Mesodermal cell (in vitro differentiated cells): ENCODE results near the gene XPC.

ENCODE experiments used
- H3K27ac ChIP-seq: 2 replicates; pipeline ENCODE4 v1.7.0; 2013; ENCODE audit warnings: mild to moderate bottlenecking, low read depth, low read length, moderate library complexity; ENCODE audit not compliant: severe bottlenecking
- H3K36me3 ChIP-seq: 2 replicates; pipeline ENCODE4 v1.7.1; 2013; ENCODE audit warnings: mild to moderate bottlenecking, low read length, moderate library complexity; ENCODE audit not compliant: control insufficient read depth, insufficient read depth
- H3K4me1 ChIP-seq: one replicate; pipeline ENCODE4 v1.7.1; 2013; ENCODE audit warnings: mild to moderate bottlenecking, low read length; ENCODE audit not compliant: insufficient read depth, control insufficient read depth, poor library complexity, severe bottlenecking
- H3K4me3 ChIP-seq: 2 replicates; pipeline ENCODE4 v1.7.0; 2013; ENCODE audit warnings: low read length, control low read depth, mild to moderate bottlenecking; ENCODE audit not compliant: insufficient read depth, poor library complexity, severe bottlenecking; ENCODE audit errors: extremely low read depth
- H3K9me3 ChIP-seq: 2 replicates; pipeline ENCODE4 v1.7.1; 2013; ENCODE audit warnings: mild to moderate bottlenecking, low read length, moderate library complexity; ENCODE audit not compliant: control insufficient read depth
- WGBS, 2 experiments: methylation state at CpG; one replicate each; pipeline ENCODE4 v1.1.5; 2013; ENCODE audit warnings: missing lambda C conversion rate in 2 of 2; ENCODE audit not compliant: insufficient coverage in 2 of 2; 5-methylcytosine and 5-hydroxymethylcytosine counted together

The XPC gene

DNA sequence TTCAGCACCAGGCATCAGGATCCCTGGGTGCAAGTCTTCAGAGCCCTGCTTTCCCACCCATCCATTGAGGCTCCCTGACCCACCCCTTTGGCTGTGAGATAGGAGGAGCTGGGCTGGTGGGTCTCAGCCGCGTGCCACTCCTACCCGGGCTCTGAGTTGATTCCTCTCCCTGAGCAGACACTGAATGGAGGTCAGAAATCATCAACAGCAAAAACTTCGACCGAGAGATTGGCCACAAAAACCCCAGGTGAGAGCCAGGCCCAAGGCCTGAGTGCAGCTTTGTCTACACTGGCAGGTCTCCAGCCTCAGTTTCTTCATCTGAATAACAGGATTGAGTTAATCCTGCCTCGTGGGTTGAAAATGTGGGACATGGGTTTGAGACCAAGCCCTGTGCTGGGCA, 45.7 kb downstream of the XPC start:
- WGBS, 2 experiments = 78 to 87% methylated on average over 6 of the region's 6 CpGs
- H3K4me1 ChIP-seq = no peaks in the 10 kb centered on the region
- no peak overlapping the region for H3K4me3 ChIP-seq
- no peak overlapping the region for H3K27ac ChIP-seq
- peaks cover 98% of the 10 kb centered on the region for H3K36me3 ChIP-seq
- no peaks in the 10 kb centered on the region for H3K9me3 ChIP-seq

DNA sequence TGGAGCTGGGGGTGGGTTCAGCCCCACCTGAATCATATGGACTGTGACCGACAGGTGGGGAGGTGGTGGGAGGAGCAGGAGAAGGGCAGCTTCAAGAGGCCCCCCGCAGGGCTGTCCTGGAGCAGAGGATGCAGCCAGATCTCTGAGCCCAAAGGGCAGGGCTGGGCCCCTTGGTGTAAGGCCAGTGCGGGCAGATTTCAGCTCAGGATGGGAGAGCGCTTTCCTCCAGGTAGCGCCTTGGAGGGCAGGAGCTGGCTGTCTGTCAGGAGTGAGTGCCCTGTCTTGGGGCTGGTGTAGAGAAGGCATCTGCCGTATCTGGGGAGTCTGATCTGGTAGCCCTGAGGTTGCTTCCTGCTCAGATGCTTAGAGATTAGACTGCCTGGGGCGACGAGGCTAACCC, 46.3 kb downstream of the XPC start:
- Histone ChIP-seq H3K27ac (no peak overlapping the region), H3K4me3 (no peak overlapping the region), H3K4me1 (peaks cover 5% of the 10 kb centered on the region), H3K9me3 (no peaks in the 10 kb centered on the region), H3K36me3 (peaks cover 98% of the 10 kb centered on the region)
- 93 to 97% methylated on average over 8 of the region's 8 CpGs for WGBS, 2 experiments

DNA sequence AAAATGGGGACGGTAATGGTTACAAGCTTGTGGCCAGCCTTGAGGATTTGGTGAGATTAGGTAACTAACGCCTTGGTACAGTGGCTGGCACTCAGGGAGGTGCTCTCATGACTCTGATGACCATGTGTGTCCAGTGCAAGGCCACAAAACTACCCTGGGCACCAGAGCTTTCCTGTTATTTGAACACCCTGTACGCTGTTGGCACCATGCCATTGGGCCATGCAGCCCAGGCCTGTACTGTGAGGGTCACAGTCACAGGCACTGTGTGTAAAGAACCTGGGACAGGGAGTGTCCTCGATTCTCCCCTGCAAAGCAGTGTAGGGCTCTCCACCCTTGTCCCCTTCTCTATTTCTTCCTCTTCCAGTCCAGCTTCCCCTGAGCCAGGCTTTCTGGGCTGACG, 47.3 kb downstream of the XPC start:
- no peak overlapping the region for H3K27ac ChIP-seq
- no peaks in the 10 kb centered on the region for H3K9me3 ChIP-seq
- no peak overlapping the region for H3K4me3 ChIP-seq
- H3K36me3 ChIP-seq = peaks cover 100% of the 10 kb centered on the region
- 91 to 97% methylated on average over 4 to 5 of the region's 5 CpGs for WGBS, 2 experiments
- peaks cover 14% of the 10 kb centered on the region for H3K4me1 ChIP-seq

DNA sequence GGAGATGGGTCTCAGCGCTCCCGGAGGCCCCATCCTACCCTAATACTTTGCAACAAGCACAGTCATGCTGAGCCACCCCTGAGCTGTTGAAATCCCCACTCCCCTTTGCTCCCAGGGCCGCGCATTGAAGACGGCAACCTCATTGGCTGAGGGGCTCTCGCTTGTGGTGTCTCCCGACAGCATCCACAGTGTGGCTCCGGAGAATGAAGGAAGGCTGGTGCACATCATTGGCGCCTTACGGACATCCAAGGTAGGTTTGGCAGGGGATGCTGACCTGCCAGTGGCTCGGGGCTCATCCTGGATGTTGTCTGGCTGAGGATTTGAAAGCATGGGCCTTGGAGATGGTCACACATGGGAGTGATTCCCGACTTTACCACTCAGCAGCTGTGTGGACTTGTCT, 47.7 kb downstream of the XPC start:
- H3K27ac ChIP-seq = no peak overlapping the region
- peaks cover 16% of the 10 kb centered on the region for H3K4me1 ChIP-seq

DNA sequence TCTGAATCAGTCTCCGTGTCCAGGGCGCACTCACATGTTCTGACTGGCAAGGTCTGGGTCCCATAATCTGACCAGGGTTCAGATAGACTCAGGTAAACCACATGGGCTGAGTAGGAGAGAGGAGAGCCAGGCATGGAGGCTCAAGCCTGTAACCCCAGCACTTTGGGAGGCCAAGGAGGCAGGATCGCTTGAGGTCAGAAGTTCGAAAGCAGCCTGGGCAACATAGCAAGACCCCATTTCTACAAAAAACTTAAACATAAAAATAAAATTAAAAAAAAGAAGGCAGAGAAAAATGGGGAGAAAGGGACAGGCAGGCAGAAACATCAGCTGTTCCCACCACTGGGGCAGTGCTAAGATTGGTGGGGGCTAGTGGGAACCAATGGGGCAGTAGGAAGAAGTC, 48.2 kb downstream of the XPC start:
- H3K36me3 ChIP-seq = peaks cover 91% of the 10 kb centered on the region
- 100% methylated on average over 2 of the region's 4 CpGs for WGBS, 2 experiments
- H3K4me1 ChIP-seq = peaks cover 16% of the 10 kb centered on the region
- H3K27ac ChIP-seq = no peak overlapping the region
- H3K4me3 ChIP-seq = no peak overlapping the region
- H3K9me3 ChIP-seq = no peaks in the 10 kb centered on the region

More for the DNA sequence above, 47.7 kb downstream of the XPC start:
- WGBS, 2 experiments = 97% methylated on average over 9 to 12 of the region's 12 CpGs
- H3K4me3 ChIP-seq = no peak overlapping the region
- no peaks in the 10 kb centered on the region for H3K9me3 ChIP-seq
- peaks cover 96% of the 10 kb centered on the region for H3K36me3 ChIP-seq

DNA sequence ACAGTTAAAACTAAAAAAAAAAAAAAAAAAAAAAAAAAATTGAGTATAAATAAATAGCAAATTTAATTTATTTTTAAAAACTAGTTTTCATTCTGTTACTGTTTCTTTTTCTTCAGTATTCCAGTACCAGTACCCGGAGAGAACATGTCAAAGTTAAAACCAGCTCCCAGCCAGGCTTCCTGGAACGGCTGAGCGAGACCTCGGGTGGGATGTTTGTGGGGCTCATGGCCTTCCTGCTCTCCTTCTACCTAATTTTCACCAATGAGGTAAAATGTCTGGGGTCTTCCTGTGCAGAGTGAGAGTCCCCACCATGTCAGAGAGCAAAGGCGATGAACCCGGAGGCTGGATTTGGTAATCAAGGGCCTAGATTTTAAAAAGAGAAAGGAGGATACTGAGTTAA, 49.1 kb downstream of the XPC start:
- Histone ChIP-seq H3K4me1 (peaks cover 16% of the 10 kb centered on the region), H3K27ac (no peak overlapping the region), H3K4me3 (no peak overlapping the region), H3K9me3 (no peaks in the 10 kb centered on the region), H3K36me3 (peaks cover 81% of the 10 kb centered on the region)
- 100% methylated on average over 5 of the region's 6 CpGs; no CpG with 5 or more reads in 1 of the 2 experiments for WGBS, 2 experiments

DNA sequence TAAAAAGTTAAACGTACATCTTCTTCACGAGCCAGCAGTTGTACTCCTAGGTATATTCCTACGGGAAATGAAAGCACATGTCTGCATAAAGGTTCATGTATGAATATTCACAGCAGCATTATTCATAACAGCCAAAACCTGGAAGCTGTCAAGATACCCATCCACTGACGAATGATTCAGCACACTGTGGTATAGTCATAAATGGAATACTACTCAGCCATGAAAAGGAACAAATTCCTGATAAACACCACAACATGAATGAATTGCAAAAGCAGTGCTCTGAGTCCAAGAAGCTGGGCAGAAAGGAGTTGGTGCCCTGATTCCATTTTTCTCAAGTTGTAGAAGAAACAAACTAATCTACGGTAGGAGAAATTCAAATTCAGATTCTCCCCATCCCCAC, 49.7 kb downstream of the XPC start:
- Histone ChIP-seq H3K27ac (no peak overlapping the region), H3K36me3 (peaks cover 76% of the 10 kb centered on the region)

DNA sequence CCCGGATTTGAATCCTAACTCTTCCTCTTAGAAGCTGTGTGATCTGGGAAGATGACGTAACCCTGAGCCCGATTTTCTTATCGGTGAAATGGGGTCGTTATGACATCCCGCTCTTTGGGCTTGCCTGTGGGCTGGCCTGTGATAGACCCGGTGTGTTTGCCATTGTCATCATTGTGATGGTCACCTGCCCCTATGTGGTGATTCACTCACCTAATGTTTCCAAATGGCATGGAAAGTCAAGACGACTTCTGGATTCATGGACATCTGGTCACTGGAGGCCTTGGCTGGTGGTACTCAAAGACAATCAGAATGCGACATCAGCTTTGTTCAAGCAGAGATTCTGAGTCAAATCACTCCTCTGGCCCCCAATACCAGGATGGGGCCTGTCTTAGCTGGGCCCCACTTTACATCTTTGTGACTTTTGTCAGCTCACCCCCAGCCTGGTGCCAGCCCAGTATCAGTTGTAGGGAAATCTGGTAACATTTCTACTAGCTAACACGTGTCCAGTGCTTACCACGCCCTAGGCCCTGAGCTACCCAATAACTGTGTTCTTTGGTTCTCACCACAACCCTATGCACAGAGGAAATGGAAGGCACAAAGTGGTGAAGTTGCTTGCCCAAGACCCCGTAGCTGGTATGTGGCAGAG, 50.8 kb downstream of the XPC start:
- Histone ChIP-seq H3K27ac (no peak overlapping the region), H3K4me3 (no peak overlapping the region), H3K4me1 (peaks cover 25% of the 10 kb centered on the region), H3K9me3 (no peaks in the 10 kb centered on the region), H3K36me3 (peaks cover 73% of the 10 kb centered on the region)
- 96 to 97% methylated on average over 12 of the region's 12 CpGs for WGBS, 2 experiments

More for the DNA sequence above, 49.7 kb downstream of the XPC start:
- peaks cover 18% of the 10 kb centered on the region for H3K4me1 ChIP-seq
- no peak overlapping the region for H3K4me3 ChIP-seq
- WGBS, 2 experiments = 100% methylated on average over 3 of the region's 5 CpGs; no CpG with 5 or more reads in 1 of the 2 experiments
- no peaks in the 10 kb centered on the region for H3K9me3 ChIP-seq

DNA sequence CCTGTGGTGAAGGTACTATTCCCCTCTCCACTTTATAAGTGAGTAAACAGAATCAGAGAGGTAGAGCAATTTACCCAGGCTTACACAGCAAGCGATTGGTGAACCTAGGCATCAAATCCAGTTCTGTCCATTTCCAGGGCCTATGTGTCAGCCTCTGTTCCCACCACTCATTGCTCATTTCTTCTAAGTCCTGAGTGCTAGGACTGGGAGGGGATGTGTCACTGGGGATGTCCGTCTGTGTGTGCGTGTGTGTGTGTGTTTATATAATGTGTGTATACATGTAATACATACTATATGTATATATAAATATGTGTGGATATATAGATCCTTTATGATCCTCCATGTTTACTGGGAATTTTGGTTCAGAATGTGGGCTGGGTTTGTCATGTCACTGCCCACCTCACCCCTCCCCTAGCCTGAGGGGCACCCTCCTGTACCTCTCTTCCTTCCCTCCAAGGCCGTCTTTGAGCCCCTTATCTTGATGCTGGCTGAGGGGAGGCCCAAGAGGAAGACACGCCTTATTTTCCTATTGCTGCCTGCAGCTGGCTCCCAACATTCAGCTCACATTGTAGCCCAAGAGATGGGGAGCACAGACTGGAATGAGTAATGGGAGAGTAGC, 51.4 kb downstream of the XPC start:
- Histone ChIP-seq H3K9me3 (no peaks in the 10 kb centered on the region), H3K36me3 (peaks cover 73% of the 10 kb centered on the region), H3K27ac (no peak overlapping the region), H3K4me3 (no peak overlapping the region), H3K4me1 (peaks cover 25% of the 10 kb centered on the region)
- 93 to 100% methylated on average over 1 to 2 of the region's 5 CpGs for WGBS, 2 experiments

DNA sequence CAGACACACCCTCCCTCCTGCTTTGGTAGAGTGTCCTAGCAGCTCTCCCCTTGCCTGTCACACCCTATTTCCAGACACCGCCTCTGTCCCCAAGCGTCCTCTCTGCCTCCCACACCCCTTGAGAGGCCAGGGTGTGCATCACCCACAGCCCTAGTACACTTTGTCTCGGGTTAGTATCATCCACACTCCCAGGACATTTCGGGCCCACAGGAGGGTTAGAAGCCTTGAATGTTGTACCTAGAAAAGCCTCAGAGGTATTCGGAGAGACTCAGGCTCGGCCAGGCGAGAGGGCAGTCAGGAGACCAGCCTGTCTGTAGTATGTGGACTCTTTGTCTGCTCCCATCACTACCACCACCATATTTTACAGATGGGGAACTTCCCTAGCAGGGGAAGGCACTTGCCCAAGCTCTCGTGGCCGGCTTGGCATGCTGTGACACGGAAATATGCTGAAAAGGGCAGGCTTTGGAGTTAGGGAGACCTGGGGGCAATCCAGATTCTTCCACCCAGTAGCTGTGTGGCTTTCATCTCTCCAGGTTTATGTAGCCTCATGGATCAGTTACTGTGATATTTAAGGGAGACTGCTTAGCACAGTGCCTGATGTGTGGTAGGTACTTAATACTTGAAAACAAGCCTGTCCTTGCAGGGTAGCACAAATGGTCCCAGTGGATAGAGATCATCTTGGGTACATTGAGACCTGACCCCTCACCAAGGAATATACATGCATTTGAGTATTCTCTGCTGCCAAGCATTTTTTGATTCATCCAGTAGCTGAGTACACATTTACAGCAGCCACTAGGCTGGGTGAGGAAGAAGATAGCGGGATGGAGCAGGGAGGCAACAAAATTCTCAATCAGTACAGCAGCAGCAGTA, 52.1 kb downstream of the XPC start:
- WGBS, 2 experiments = 57 to 65% methylated on average over 7 to 8 of the region's 11 CpGs

More for the DNA sequence above, 52.1 kb downstream of the XPC start:
- Histone ChIP-seq H3K4me3 (peak overlapping the region; percentile 97), H3K27ac (peak overlapping the region; percentile 92), H3K9me3 (no peaks in the 10 kb centered on the region), H3K4me1 (peaks cover 25% of the 10 kb centered on the region), H3K36me3 (peaks cover 73% of the 10 kb centered on the region)
